GM18519 (cell line): ENCODE measurements around the gene LGMN.

Experiments used
- ATAC-seq: cut with Tn5 transposase; IDR thresholded peaks from one replicate; pipeline ENCODE4 v1.9.1; 2021; ENCODE audit warnings: mild to moderate bottlenecking, moderate library complexity; ENCODE audit not compliant: unreplicated experiment, low FRiP score

The LGMN gene

GRCh38 chr14:92656306-92657081, 91.9 kb downstream of the LGMN start:
- ATAC-seq: no peak

- no peak for ATAC-seq
Observed at GRCh38 chr14:92655419-92656201, 92.8 kb downstream of the LGMN start.

- no peak for ATAC-seq
Observed at GRCh38 chr14:92654239-92654901, 94.1 kb downstream of the LGMN start.
